ENCODE measurements around the gene NBPF1.
"Not testable (repeated sequence)": the region's sequence is repeated elsewhere in the genome, so short reads cannot be mapped to it uniquely, and the experiment has no call there.

NBPF1 gene

DNA sequence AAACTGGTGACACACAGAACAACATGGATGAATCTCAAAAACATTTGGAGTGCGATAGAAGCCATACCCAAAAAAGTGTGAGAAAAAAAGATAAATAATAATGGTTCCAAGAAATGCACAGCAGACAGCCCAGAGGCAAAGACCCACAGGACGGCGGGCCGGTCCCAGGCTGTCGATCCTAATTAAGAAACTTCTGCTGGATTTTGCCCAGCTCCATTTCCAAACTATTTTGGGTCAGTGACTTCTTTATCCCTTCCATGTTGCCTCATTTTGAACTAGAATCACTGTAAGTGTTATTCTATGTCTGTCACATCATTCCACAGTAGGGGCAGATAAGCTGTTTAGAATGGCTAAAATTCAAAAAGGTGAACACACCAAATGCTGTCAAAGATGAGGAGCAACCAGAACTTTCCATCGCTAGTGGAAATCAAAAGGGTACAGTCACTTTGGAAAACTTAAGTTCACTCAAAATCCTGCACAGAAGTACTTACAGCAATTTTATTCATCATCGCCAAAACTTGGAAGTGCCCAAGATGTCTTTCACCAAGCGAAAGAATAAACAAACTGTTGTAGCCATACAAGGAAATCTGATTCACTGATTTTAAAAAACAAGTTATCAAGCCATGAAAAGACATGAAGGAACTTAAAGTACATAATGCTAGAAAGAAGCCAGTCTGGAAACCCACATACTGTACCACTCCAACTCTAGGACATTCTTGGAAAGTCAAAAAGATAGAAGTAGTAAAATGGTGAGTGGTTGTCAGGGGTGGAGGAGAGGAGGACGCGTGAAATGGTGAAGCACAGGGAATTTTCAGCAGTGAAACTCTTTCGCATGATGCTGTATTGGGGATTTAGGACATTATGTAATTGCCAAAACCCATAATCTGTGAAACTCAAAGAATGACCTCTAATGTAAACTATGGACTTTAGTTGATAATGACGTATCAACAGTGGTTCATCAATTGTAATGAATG, 7.5 kb downstream of the NBPF1 start:
- no peak for DNase-seq

DNA sequence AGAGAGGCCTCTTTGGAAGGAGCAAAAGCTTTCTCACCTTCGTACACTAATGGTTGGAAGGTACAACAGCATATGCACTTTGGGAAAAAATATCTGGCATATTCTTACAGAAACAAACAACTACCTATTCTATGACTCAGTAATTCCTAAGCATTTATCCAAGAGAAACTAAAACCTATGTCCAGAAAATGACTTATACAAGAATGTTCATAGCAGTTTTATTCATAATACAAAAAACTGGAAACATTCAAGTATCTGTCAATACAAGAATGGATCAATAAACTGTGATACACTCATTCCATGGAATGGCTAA, 8.2 kb downstream of the NBPF1 start:
- no peak for DNase-seq

GRCh38 chr1:16604514-16605212, 8.7 kb downstream of the NBPF1 start:
- DNase-seq = not testable (repeated sequence)

- not testable (repeated sequence) for DNase-seq
These were observed 9.7 kb downstream of the NBPF1 start for GRCh38 chr1:16603623-16604022.

- DNase-seq = not testable (repeated sequence)
These were observed 10.9 kb downstream of the NBPF1 start for GRCh38 chr1:16602336-16603011.

- not testable (repeated sequence) for DNase-seq
These were observed 12.2 kb downstream of the NBPF1 start for GRCh38 chr1:16600855-16601786.

DNA sequence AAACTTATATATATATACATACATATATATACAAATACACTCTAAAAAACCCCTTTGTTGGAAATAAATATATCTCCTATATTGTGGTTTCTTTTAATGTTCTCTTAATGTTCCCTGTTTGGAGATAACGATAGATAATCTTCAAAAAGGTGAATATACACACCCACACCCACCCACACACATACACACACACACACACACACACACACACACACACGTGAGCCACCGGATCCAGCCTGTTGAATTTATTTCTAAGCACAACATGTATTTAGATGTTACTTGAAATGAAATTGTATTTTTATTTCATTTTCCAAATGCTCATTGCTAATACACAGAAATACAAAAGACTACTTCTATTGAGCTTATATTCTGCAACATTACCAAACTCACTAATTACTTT, 14.0 kb downstream of the NBPF1 start:
- DNase-seq = not testable (repeated sequence)

DNA sequence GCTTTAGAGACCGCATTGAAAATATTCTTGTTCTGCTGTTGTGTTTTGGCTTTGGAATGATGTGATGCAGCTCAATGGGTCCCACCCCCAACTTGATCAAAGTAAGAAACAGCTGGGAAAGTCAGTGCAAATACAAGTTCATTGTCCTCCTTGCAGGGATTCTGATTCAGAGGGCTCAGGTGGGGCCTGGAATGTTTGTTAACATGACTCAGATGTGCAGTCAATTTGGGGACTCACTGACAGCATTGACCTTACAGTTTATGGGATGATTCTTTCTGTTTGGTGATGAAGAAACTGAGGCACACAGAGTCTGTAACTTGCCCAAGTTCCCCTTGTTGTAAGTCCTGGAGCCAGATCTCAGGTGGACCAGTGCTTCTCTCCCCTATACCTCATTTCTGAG, 18.1 kb downstream of the NBPF1 start:
- DNase-seq = not testable (repeated sequence)

- DNase-seq = not testable (repeated sequence)
These were observed 21.5 kb downstream of the NBPF1 start for GRCh38 chr1:16591845-16592244.

DNA sequence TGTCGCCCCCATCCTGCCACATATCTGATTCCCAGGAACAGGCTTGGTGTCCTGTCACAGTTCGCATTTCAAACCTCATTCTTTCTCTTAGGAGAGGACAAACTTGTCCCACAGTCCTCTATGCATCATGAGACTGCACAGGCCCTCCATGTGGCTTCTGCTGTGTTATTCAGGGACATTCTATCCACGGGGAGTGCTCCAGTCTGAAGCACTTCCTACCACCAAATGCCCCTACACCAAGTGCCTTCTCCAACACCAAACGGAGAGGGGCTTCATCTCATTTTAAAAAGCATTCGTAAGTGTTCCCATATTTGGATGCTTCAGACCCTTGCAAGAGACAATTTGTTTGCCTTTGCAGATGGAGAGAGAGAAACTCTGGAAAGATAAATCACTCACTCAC, 25.3 kb downstream of the NBPF1 start:
- DNase-seq = not testable (repeated sequence)

GRCh38 chr1:16587639-16588038, 25.7 kb downstream of the NBPF1 start:
- DNase-seq = not testable (repeated sequence)

GRCh38 chr1:16565324-16565723, 48.0 kb downstream of the NBPF1 start:
- not testable (repeated sequence) for DNase-seq

DNA sequence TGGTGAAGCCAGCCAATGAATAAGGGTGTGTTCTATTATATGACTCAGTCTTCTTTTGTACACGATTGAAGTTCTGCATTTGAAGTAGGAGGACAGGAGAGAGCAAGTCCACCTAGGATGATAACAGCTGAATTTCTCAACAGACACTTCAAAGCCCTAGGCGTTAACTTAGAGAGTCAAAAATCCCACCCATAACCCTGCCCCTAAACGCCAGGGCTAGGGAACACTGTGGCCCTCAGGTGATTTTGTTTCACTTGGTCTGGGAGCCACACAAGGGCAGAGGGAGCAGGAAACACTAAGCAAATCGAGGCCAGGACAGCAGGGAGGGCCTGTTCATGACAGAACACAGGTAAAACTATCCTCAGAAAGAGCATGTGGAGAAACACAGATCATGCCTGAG, 52.3 kb downstream of the NBPF1 start:
- not testable (repeated sequence) for DNase-seq

DNA sequence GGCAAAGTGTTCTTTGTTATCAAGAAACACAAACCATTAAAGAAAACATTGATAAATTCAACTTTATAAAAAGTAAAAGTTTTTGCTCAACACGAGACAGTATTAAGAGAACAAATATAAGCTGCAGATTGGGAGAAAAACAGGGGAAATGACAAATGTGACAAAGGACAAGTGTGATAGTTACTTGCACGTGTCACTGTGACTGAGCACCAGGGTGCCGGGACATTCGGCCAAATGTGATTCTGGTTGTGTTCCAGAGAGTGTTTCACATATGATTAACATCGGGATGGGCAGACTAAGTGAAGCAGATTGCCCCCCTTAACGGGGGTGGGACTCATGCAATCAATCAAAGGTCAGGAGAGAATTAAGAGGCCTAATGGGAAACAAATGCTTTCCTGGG, 52.9 kb downstream of the NBPF1 start:
- not testable (repeated sequence) for DNase-seq

- not testable (repeated sequence) for DNase-seq
These were observed 53.7 kb downstream of the NBPF1 start for GRCh38 chr1:16559688-16560087.

DNA sequence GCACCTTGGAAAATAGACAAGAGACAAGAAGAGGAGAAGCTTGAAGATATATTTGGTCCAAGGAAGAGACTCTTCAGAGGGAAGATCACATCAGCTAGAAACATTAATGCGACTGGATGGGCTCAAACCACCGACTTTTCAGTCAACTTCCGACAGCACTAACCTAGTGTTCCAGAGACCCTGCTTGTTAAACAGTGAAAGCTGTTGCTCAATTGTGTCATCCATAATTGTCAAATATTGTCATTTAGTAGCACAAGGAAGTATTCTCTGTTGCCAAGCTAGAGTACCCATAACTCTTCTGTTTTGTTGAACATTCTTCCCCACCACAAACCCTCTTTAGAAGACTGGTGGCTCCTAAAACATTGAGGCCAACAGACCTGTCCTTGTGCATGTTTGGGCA, 56.3 kb downstream of the NBPF1 start:
- not testable (repeated sequence) for DNase-seq

DNA sequence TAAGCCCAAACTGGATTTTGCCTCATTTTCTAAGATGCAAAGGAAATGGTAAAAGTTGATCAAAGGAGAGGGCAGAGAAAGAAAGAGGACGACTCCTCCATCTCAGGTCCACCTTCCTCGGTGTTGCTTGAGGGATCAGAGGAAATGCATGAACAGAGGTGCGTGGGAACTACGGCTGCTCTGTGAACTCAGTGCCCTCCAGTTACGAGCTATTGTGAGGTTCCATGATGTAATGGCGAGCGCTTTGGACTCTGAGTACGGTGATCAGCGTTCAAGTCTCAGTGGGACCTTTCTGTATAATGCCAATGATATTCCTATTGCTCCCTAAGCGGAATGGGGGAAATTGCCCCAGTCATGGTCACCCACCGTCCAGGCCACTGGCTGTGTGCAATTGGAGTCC, 60.1 kb downstream of the NBPF1 start:
- DNase-seq = not testable (repeated sequence)

DNA sequence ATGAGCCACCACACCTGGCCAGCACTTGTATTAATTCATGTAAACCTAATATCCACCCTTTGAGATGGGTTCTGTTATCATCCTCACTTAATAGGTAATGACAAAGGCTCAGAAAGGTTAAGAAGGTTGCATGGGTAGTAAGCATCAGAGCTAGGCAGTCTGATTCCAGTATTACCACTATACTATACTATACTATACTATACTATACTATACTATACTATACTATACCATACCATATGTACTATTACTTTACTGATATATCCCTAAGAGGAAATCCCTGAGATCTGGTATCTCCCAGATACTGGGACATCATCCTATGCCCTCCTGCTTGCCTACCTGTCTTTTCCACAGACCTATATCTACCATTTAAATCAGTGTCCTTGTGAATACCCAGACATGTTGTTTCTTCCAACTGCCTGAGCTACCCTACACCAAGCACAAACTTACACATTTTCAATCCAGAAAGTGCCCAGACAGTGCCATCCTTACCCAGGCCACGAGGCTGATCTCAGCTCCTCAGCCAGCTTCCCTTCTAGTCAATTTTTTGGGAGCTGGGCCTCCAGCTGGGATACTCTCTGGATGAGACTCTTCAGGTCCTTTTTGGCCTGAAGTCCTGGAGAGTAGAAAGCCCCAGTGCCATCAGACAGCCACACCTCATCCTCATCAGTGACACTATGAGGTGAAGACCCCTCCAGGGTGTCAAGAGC, 63.0 kb downstream of the NBPF1 start:
- DNase-seq = not testable (repeated sequence)

- not testable (repeated sequence) for DNase-seq
These were observed 63.8 kb downstream of the NBPF1 start for GRCh38 chr1:16549545-16549944.

GRCh38 chr1:16547502-16548241, 65.7 kb downstream of the NBPF1 start:
- not testable (repeated sequence) for DNase-seq

DNA sequence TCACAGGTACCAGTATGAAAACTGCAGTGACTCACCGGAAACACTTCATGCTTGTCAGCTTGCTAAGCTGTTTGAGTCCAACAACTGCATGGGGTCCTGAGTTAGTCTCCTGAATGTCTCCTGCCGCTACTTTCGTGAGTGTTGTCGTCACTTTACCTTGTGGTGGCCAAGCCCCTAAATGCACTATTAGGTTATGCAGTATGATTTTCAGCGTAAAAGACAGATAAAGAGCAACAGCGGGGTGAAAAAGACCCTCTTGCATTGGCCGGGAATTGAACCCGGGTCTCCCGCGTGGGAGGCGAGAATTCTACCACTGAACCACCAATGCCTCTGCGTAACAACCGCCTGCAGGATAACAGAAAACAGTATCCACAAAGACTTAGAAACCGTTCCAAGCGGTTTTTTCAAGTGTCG, 67.7 kb downstream of the NBPF1 start:
- not testable (repeated sequence) for DNase-seq
